ENCODE measurements around the gene TSACC.

TSACC gene

GRCh38 chr1:156376958-156377919, 38.9 kb downstream of the TSACC start:
- DNase-seq (ENCODE audit: low spot score) = no peak

- no peak for DNase-seq (ENCODE audit: low spot score)
These were observed 40.2 kb downstream of the TSACC start for GRCh38 chr1:156378557-156378956.

- DNase-seq (ENCODE audit: low spot score) = no peak
These were observed 41.3 kb downstream of the TSACC start for GRCh38 chr1:156379420-156380165.

GRCh38 chr1:156382561-156382960, 44.2 kb downstream of the TSACC start:
- DNase-seq (ENCODE audit: low spot score) = no peak

GRCh38 chr1:156383023-156383422, 44.7 kb downstream of the TSACC start:
- no peak for DNase-seq (ENCODE audit: low spot score)

DNA sequence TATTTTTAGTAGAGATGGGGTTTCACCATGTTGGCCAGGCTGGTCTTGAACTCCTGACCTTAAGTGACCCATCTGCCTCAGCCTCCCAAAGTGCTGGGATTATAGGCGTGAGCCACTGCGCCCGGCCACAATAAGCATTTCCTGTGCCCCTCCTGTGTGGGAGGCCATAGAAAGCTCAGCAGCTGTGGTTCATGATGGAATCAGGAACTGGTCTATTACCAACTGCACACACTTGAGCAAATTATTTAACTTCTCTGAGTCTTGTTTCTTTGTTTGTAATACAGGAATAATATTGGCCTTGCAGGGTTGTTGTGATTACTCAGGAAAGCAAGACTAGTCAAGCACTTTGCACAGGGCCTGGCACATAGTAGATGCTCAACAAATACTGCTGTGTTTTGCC, 45.7 kb downstream of the TSACC start:
- no peak for DNase-seq (ENCODE audit: low spot score)

- DNase-seq (ENCODE audit: low spot score) = no peak
These were observed 46.3 kb downstream of the TSACC start for GRCh38 chr1:156384658-156385057.

GRCh38 chr1:156385534-156386031, 47.3 kb downstream of the TSACC start:
- no peak for DNase-seq (ENCODE audit: low spot score)

DNA sequence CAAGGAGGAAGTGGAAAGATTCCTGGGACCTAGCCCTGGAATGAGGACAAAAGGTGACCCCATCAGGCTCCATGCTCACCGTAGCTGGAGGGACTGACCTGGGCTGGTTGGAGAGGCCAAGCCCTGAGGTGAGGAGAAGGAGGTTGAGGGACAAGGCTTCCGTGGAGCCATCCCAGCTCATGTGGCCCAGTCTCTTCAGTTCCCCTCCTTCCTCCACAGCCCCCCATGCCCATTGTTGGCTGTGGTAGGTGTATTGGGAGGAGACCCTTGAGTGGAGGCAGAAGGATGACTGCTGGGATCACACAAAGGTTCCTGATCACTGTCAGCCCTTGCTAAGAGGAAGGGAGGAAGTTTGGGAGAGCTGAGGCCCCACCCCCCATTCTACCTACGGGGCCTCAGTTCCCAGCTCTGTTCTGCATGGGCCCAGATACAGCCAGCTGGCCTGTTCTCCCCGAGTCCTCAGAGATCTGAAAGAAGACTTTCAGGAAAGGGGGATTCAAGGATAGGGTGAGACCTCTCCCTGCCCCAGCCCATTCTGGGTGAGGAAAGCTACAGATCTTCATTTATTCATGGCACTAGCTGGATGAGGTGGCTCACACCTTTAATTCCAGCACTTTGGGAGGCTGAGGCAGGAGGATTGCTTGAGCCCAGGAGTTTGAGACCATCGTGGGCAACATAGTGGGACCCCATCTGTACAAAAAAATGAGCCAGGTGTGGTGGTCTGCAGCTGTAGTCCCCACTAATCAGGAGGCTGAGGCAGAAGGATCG, 48.0 kb downstream of the TSACC start:
- DNase-seq (ENCODE audit: low spot score) = no peak

- DNase-seq (ENCODE audit: low spot score) = no peak
These were observed 48.9 kb downstream of the TSACC start for GRCh38 chr1:156386949-156387869.

DNA sequence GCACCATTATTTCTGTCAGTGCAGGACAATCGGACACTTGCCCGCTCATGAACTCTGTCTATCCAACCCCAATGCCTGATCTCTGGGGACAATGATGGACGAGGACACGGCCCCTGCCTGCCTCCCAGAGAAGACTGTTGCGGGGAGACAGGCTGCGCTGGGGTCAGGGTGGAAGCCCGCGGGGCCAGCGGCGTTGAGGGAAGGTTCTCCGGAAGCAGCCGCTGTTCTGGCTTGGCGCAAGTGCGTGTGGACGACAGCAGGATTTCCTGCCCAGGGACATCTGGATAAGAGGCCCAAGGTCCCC, 49.5 kb downstream of the TSACC start:
- no peak for DNase-seq (ENCODE audit: low spot score)

GRCh38 chr1:156388174-156389137, 50.1 kb downstream of the TSACC start:
- DNase-seq (ENCODE audit: low spot score) = no peak

- no peak for DNase-seq (ENCODE audit: low spot score)
These were observed 51.0 kb downstream of the TSACC start for GRCh38 chr1:156389311-156389710.

GRCh38 chr1:156390469-156391365, 52.4 kb downstream of the TSACC start:
- DNase-seq (ENCODE audit: low spot score) = no peak

DNA sequence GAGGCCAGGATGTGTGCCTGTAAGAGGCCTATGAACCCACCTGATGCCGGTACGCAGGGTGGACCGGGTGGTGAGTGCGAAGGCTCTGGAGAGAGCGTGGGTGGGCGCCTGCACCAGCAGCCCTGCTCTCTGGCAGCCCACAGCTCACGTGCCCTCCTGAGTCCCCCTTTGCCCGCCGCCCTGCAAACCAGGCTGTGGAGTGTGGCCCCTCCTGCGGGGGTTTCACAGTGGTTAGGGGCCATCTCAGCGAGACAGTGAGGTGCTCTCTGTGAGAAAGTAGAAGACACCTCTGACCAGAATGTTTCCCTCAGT, 53.0 kb downstream of the TSACC start:
- DNase-seq (ENCODE audit: low spot score) = no peak

- no peak for DNase-seq (ENCODE audit: low spot score)
These were observed 53.4 kb downstream of the TSACC start for GRCh38 chr1:156391701-156392100.

DNA sequence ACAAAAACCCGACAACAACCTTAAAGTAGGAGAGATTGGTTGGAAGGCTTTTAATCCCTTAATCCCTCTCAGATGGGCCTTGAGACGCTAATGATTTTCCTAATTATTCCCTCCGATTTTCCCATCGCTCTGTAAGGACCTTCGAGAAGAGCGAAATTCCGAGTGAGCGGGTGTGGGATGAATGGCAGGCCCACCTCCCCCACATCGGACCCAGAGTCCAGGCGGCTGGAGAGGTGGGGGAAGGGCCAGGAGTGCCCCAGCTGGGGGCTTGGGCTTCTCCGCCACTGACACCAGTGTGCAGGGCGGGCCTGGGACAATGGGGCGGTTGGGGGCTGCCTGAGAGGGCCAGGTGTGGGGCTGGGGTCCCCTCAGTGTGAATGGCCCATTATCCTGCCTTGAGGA, 54.1 kb downstream of the TSACC start:
- no peak for DNase-seq (ENCODE audit: low spot score)

DNA sequence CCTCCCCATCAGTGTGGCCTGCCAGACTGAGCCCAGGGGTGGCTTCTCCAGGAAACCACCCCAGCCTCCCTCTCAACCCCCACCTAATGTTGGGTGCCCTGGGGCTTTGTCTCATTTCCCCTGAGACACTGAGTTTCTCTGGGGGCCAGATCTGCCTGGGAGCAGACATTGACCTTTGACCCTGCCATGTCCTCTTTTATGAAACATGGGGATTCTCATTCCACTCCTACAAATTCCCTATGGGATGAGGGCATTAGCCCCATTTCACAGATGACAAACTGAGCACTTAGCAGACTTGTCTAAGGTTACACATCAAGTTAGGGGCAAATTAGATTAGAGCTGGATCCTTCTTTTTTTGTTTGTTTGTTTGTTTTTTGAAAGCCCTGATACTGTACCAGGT, 54.8 kb downstream of the TSACC start:
- no peak for DNase-seq (ENCODE audit: low spot score)

DNA sequence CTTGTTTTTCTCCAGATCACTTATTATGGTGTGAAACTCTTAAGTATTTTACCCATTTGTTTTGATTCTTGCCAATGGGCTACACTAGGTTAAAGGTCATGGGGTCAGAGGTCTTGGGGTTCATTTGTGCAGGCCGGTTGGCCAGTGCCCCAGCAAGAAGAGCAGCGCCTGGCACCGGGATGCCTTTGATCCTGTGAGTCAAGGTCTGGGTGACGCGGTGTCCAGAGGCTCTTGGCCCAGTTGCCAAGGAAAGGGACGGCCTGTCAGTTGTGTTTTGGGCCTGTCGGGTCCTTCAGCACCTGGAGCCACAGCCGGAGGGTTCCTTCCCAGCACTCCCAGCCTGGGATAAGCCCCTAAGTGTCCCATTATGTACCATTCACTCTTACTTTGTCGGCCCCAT, 55.8 kb downstream of the TSACC start:
- no peak for DNase-seq (ENCODE audit: low spot score)

Data from left forelimb (tissue), 1 donor.